Pancreas (tissue), 10 donors: ENCODE measurements around the gene TSC22D4. TPM values are rescaled to one million over a fixed set of nuclear protein-coding genes. Genes with fewer than 3 reads are reported as not detected.

Source experiments
- ATAC-seq, 4 donors: fragments of 200-7000 bp; cut with Tn5 transposase; one replicate each; pipeline versions ENCODE4 v1.8.0 to v1.9.1; 2020; ENCODE audit warnings: mild to moderate bottlenecking in 4 of 4, moderate library complexity in 4 of 4
- DNase-seq, 6 donors: peaks; one replicate each; pipeline ENCODE4 v3.0.0-alpha.2; 2020
- FAIRE-seq: peaks from 2 replicates; lab custom pipeline; 2012; peaks lifted over from hg19 to GRCh38; lab: Jason Lieb, UNC
- H3K27ac ChIP-seq, 4 donors: fragments of 200-600 bp; sonication (generic); 1 replicate in 3 of 4; 2 replicates in 1 of 4; pipeline versions ENCODE4 v1.5.0 to v1.8.0; 2020
- H3K27me3 ChIP-seq, 4 donors: fragments of 200-600 bp; one replicate each; pipeline ENCODE4 v1.8.0; 2021
- H3K36me3 ChIP-seq, 3 donors: fragments of 200-600 bp; sonication (generic) in 1 of 3; one replicate each; pipeline versions ENCODE4 v1.5.0 to v1.8.0; 2020 to 2021
- H3K4me1 ChIP-seq, 3 donors: fragments of 200-600 bp; one replicate each; pipeline ENCODE4 v1.8.0; 2021
- H3K4me3 ChIP-seq, 4 donors: fragments of 200-600 bp; sonication (generic) in 2 of 4; one replicate each; pipeline versions ENCODE4 v1.5.0 to v1.8.0; 2020 to 2021
- H3K9me3 ChIP-seq, 4 donors: fragments of 200-600 bp; one replicate each; pipeline ENCODE4 v1.8.0; 2021
- CTCF ChIP-seq, 4 donors: fragments of 200-600 bp; sonication (generic) in 3 of 4; IDR thresholded peaks; one replicate each; pipeline versions ENCODE4 v1.5.0 to v1.8.0; 2021; ENCODE audit warnings: antibody characterized with exemption in 4 of 4
- WGBS, 2 donors: extraction: QIAGEN DNeasy Blood & Tissue Kit; methylation state at CpG; one replicate each; pipeline ENCODE4 v1.1.7; 2013; 5-methylcytosine and 5-hydroxymethylcytosine counted together
- intact Hi-C, 3 donors: fragments of 100-400 bp; cut with DNase I; formaldehyde crosslinking; loops; one replicate each; pipeline versions ENCODE4 v1.11.1 to v1.14.2; 2022
- polyA plus RNA-seq, 2 donors: library from polyadenylated mRNA; stranded (reverse); fragments of 200-250 nt; gene quantifications; one replicate each; pipeline ENCODE4 v1.2.3, GENCODE V29; 2013
- total RNA-seq, 6 donors: library from RNA; stranded (reverse); fragmentation: NEBNext Ultra II Directional in 4 of 6; extraction: Animal tissue kit (Norgen Biotek cat#: 25700) in 4 of 6; gene quantifications; one replicate each; pipeline versions ENCODE4 v1.2.1 to v1.2.4, GENCODE V29; 2021 to 2023
- donor health status: healthy with polysubstance abuse.
- donor health status: DM: no; HTN: no; CAD: no; lungs with moderate emphysema.
- donor health status: DM: no; HTN: no; CAD: no.
- donor health status: control.
- donor health status: control.
- donor health status: Bipolar disorder and iron deficiency.
- donor health status: DM: yes; HTN: yes; CAD: no.
- donor health status: DM: no; HTN: no; CAD: no.
- donor health status: DM: no; HTN: no; CAD: no.
- donor health status: DM: yes; HTN: yes; CAD: no.

The TSC22D4 gene
- total and polyA plus RNA-seq, 8 donors, result 17.4 to 44.6 (median 20.8) TPM

DNA sequence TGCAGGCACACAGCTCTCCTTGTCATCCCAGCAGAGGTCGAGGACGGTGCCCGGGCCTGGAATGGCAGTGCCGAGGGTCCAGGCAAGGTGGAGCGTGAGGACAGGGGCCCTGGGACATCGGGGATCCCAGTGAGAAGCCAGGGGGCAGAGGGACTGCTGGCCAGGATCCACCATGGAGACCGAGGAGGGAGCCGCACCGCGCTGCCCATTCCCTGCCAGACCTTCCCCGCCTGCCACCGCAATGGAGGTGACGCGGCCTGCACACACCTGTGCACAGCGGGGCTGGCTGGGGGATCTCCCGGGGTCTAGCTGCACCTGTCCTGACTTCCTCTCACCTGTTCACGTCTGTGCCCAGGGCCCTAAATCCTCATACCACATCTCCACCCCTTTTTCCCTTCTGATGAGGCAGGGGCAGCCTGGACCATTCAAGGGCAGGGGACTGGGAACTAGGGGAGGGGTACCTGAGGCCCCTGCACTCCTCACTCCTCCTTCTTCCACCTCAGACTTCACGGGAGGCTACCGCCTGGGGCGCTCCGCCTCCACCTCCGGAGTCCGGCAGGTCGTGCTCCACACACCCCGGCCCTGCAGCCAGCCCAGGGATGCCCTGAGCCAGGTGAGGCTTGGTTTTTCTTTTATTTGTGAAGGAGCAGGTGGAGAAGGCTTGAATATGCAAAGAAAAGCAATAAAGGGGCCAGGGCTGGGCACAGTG is 11.6 kb upstream of the TSC22D4 start:
- DNase-seq, result peak in 1 of 6 donors; percentile 66
- H3K27ac ChIP-seq, result no peak overlapping the region
- TF ChIP-seq CTCF (IDR thresholded peaks at IDR 0.05), result no peak
- no peak for FAIRE-seq
- peaks cover 0 to 5% (median 0%) of the 10 kb centered on the region in 3 donors for H3K4me1 ChIP-seq
- WGBS, 2 donors, result 82% methylated on average over 22 to 25 of the region's 25 CpGs
- ATAC-seq, result no peak
- H3K9me3 ChIP-seq, result no peaks in the 10 kb centered on the region
- intact Hi-C loops, result no loop called here
- H3K36me3 ChIP-seq, result no peaks in the 10 kb centered on the region
- H3K4me3 ChIP-seq, result no peak overlapping the region
- no peaks in the 10 kb centered on the region for H3K27me3 ChIP-seq

- ATAC-seq (peak in 3 of 4 donors; percentile 51 to 75 (median 74)), DNase-seq (peak in 3 of 6 donors; percentile 44 to 65 (median 60)), FAIRE-seq (no peak)
- Histone ChIP-seq H3K27me3 (no peaks in the 10 kb centered on the region), H3K4me3 (no peak overlapping the region), H3K36me3 (no peaks in the 10 kb centered on the region), H3K27ac (no peak overlapping the region), H3K9me3 (no peaks in the 10 kb centered on the region), H3K4me1 (peaks cover 0 to 5% (median 0%) of the 10 kb centered on the region in 3 donors)
- 46 to 54% methylated on average over 9 of the region's 9 CpGs for WGBS, 2 donors
- intact Hi-C loops, result loop anchor here in 1 of 3 donors (10.0 kb wide), 1 partner anchor 45 kb away; the partner anchor contains the start of gene AGFG2
- TF ChIP-seq CTCF (IDR thresholded peaks at IDR 0.05), result no peak
These were observed 10.8 kb upstream of the TSC22D4 start for GRCh38 chr7:100489824-100490223.

GRCh38 chr7:100489121-100489520 is 10.1 kb upstream of the TSC22D4 start:
- no peak overlapping the region for H3K27ac ChIP-seq
- no peak for ATAC-seq
- intact Hi-C loops, result loop anchor here in 1 of 3 donors (10.0 kb wide), 1 partner anchor 46 kb away; the partner anchor contains the start of gene AGFG2
- H3K36me3 ChIP-seq, result no peaks in the 10 kb centered on the region
- H3K4me1 ChIP-seq, result peaks cover 0 to 5% (median 0%) of the 10 kb centered on the region in 3 donors
- H3K4me3 ChIP-seq, result no peak overlapping the region
- no peak for FAIRE-seq
- TF ChIP-seq CTCF (IDR thresholded peaks at IDR 0.05), result no peak
- DNase-seq, result peak in 1 of 6 donors; percentile 60
- H3K9me3 ChIP-seq, result no peaks in the 10 kb centered on the region
- WGBS, 2 donors, result 72 to 75% methylated on average over 10 of the region's 10 CpGs
- H3K27me3 ChIP-seq, result no peaks in the 10 kb centered on the region

DNA sequence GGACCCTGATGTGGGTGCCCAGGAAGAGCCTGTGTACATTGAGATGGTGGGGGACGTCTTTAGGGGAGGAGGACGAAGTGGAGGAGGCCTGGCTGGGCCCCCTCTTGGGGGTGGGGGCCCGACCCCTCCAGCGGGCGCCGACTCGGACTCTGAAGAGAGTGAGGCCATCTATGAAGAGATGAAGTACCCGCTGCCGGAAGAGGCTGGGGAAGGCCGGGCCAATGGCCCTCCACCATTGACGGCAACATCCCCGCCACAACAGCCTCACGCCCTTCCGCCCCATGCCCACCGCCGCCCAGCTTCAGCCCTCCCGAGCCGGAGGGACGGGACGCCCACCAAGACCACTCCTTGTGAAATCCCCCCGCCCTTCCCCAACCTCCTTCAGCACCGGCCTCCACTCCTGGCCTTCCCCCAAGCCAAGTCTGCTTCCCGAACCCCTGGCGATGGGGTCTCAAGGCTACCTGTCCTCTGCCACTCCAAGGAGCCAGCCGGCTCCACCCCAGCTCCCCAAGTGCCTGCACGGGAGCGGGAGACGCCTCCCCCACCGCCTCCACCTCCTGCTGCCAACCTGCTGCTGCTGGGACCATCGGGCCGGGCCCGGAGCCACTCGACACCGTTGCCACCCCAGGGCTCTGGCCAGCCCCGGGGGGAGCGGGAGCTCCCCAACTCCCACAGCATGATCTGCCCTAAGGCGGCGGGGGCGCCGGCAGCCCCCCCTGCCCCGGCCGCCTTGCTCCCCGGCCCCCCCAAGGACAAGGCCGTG is 9.5 kb upstream of the TSC22D4 start:
- intact Hi-C loops, result loop anchor here in 1 of 3 donors (10.0 kb wide), 1 partner anchor 46 kb away; the partner anchor contains the start of gene AGFG2
- DNase-seq (peak in 1 of 6 donors; percentile 58), ATAC-seq (no peak), FAIRE-seq (no peak)
- H3K4me3 ChIP-seq, result no peak overlapping the region
- H3K9me3 ChIP-seq, result no peaks in the 10 kb centered on the region
- WGBS, 2 donors, result 77 to 82% methylated on average over 36 to 44 of the region's 44 CpGs
- H3K27me3 ChIP-seq, result no peaks in the 10 kb centered on the region
- no peaks in the 10 kb centered on the region for H3K36me3 ChIP-seq
- no peak overlapping the region for H3K27ac ChIP-seq
- peaks cover 0 to 3% (median 0%) of the 10 kb centered on the region in 3 donors for H3K4me1 ChIP-seq
- TF ChIP-seq CTCF (IDR thresholded peaks at IDR 0.05), result no peak
